Dendritic cell treated with granulocyte-macrophage colony-stimulating factor and Interleukin-4, amounts not matched to agents 40 ng/mL and 50 ng/mL, for 4 days (primary cell): ENCODE measurements around the gene WFS1.

Source experiments
- H3K27ac Mint-ChIP-seq: one replicate; pipeline ENCODE4 v1.8.0; 2022; ENCODE audit warnings: mild to moderate bottlenecking, mixed read lengths
- H3K27me3 Mint-ChIP-seq: one replicate; pipeline ENCODE4 v1.8.0; 2022; ENCODE audit warnings: mild to moderate bottlenecking, mixed read lengths
- H3K36me3 Mint-ChIP-seq: one replicate; pipeline ENCODE4 v1.8.0; 2022; ENCODE audit warnings: low read depth, mixed read lengths
- H3K4me1 Mint-ChIP-seq: one replicate; pipeline ENCODE4 v1.8.0; 2022; ENCODE audit warnings: low read depth, mixed read lengths
- H3K4me3 Mint-ChIP-seq: one replicate; pipeline ENCODE4 v1.8.0; 2022; ENCODE audit warnings: mild to moderate bottlenecking, moderate library complexity, mixed read lengths
- H3K9me3 Mint-ChIP-seq: one replicate; pipeline ENCODE4 v1.8.0; 2022; ENCODE audit warnings: mixed read lengths
- intact Hi-C: fragments of 100-400 bp; cut with micrococcal nuclease; formaldehyde crosslinking; loops from one replicate; pipeline ENCODE4 v1.15.0; 2022

WFS1 gene

GRCh38 chr4:6320663-6321062 lies 51.0 kb downstream of the WFS1 start:
- H3K27me3 Mint-ChIP-seq: peaks cover 34% of the 10 kb centered on the region

GRCh38 chr4:6321361-6321760 lies 51.7 kb downstream of the WFS1 start:
- Mint-ChIP-seq H3K4me3 (no peak overlapping the region), H3K27me3 (peaks cover 40% of the 10 kb centered on the region), H3K9me3 (no peaks in the 10 kb centered on the region), H3K27ac (no peak overlapping the region), H3K4me1 (no peaks in the 10 kb centered on the region), H3K36me3 (no peaks in the 10 kb centered on the region)
- intact Hi-C loops: no loop called here

More at GRCh38 chr4:6320663-6321062, 51.0 kb downstream of the WFS1 start:
- Mint-ChIP-seq H3K9me3 (no peaks in the 10 kb centered on the region), H3K27ac (no peak overlapping the region), H3K4me1 (no peaks in the 10 kb centered on the region), H3K36me3 (no peaks in the 10 kb centered on the region), H3K4me3 (no peak overlapping the region)
- intact Hi-C loops: no loop called here

- Mint-ChIP-seq H3K9me3 (no peaks in the 10 kb centered on the region), H3K4me1 (no peaks in the 10 kb centered on the region), H3K36me3 (no peaks in the 10 kb centered on the region), H3K27me3 (peaks cover 40% of the 10 kb centered on the region), H3K27ac (no peak overlapping the region), H3K4me3 (no peak overlapping the region)
- intact Hi-C loops: no loop called here
These were observed 52.6 kb downstream of the WFS1 start for GRCh38 chr4:6322067-6322760.

- Mint-ChIP-seq H3K4me3 (no peak overlapping the region), H3K9me3 (no peaks in the 10 kb centered on the region), H3K4me1 (no peaks in the 10 kb centered on the region), H3K27ac (no peak overlapping the region), H3K36me3 (no peaks in the 10 kb centered on the region), H3K27me3 (peaks cover 43% of the 10 kb centered on the region)
- intact Hi-C loops: no loop called here
These were observed 53.3 kb downstream of the WFS1 start for GRCh38 chr4:6322761-6323566.

GRCh38 chr4:6324461-6324998 lies 54.9 kb downstream of the WFS1 start:
- intact Hi-C loops: no loop called here
- H3K36me3 Mint-ChIP-seq: no peaks in the 10 kb centered on the region
- no peak overlapping the region for H3K27ac Mint-ChIP-seq
- H3K9me3 Mint-ChIP-seq: no peaks in the 10 kb centered on the region
- H3K4me1 Mint-ChIP-seq: no peaks in the 10 kb centered on the region
- H3K4me3 Mint-ChIP-seq: no peak overlapping the region
- H3K27me3 Mint-ChIP-seq: peaks cover 47% of the 10 kb centered on the region

- no peaks in the 10 kb centered on the region for H3K4me1 Mint-ChIP-seq
- H3K36me3 Mint-ChIP-seq: no peaks in the 10 kb centered on the region
- H3K9me3 Mint-ChIP-seq: no peaks in the 10 kb centered on the region
- H3K4me3 Mint-ChIP-seq: no peak overlapping the region
- H3K27me3 Mint-ChIP-seq: peaks cover 49% of the 10 kb centered on the region
- intact Hi-C loops: no loop called here
- H3K27ac Mint-ChIP-seq: no peak overlapping the region
These were observed 55.5 kb downstream of the WFS1 start for GRCh38 chr4:6324999-6325787.

- Mint-ChIP-seq H3K27ac (no peak overlapping the region), H3K27me3 (peaks cover 49% of the 10 kb centered on the region), H3K9me3 (no peaks in the 10 kb centered on the region), H3K4me1 (no peaks in the 10 kb centered on the region), H3K36me3 (no peaks in the 10 kb centered on the region), H3K4me3 (no peak overlapping the region)
- intact Hi-C loops: no loop called here
These were observed 56.2 kb downstream of the WFS1 start for GRCh38 chr4:6325788-6326290.

- intact Hi-C loops: loop anchor here (1.0 kb wide), 1 partner anchor 76 kb away; no protein-coding TSS in a partner anchor
- Mint-ChIP-seq H3K4me3 (no peak overlapping the region), H3K27me3 (peaks cover 49% of the 10 kb centered on the region), H3K4me1 (no peaks in the 10 kb centered on the region), H3K9me3 (no peaks in the 10 kb centered on the region), H3K36me3 (no peaks in the 10 kb centered on the region), H3K27ac (no peak overlapping the region)
These were observed 56.8 kb downstream of the WFS1 start for GRCh38 chr4:6326312-6327060.

- H3K9me3 Mint-ChIP-seq: no peaks in the 10 kb centered on the region
- H3K4me3 Mint-ChIP-seq: no peak overlapping the region
- H3K27me3 Mint-ChIP-seq: peaks cover 48% of the 10 kb centered on the region
- H3K36me3 Mint-ChIP-seq: no peaks in the 10 kb centered on the region
- H3K27ac Mint-ChIP-seq: no peak overlapping the region
- intact Hi-C loops: loop anchor here (1.0 kb wide), 1 partner anchor 77 kb away; no protein-coding TSS in a partner anchor
- H3K4me1 Mint-ChIP-seq: no peaks in the 10 kb centered on the region
These were observed 57.7 kb downstream of the WFS1 start for GRCh38 chr4:6327220-6327917.

- no peak overlapping the region for H3K4me3 Mint-ChIP-seq
- no peaks in the 10 kb centered on the region for H3K4me1 Mint-ChIP-seq
- H3K27ac Mint-ChIP-seq: no peak overlapping the region
- intact Hi-C loops: no loop called here
- H3K27me3 Mint-ChIP-seq: peaks cover 42% of the 10 kb centered on the region
- H3K9me3 Mint-ChIP-seq: no peaks in the 10 kb centered on the region
- no peaks in the 10 kb centered on the region for H3K36me3 Mint-ChIP-seq
These were observed 58.9 kb downstream of the WFS1 start for GRCh38 chr4:6328526-6328925.

GRCh38 chr4:6329478-6330383 lies 60.1 kb downstream of the WFS1 start:
- Mint-ChIP-seq H3K9me3 (no peaks in the 10 kb centered on the region), H3K27me3 (peaks cover 34% of the 10 kb centered on the region)

GRCh38 chr4:6330384-6330767 lies 60.7 kb downstream of the WFS1 start:
- no peaks in the 10 kb centered on the region for H3K9me3 Mint-ChIP-seq
- no peaks in the 10 kb centered on the region for H3K4me1 Mint-ChIP-seq
- intact Hi-C loops: no loop called here

More at GRCh38 chr4:6329478-6330383, 60.1 kb downstream of the WFS1 start:
- Mint-ChIP-seq H3K4me1 (no peaks in the 10 kb centered on the region), H3K36me3 (no peaks in the 10 kb centered on the region), H3K4me3 (no peak overlapping the region), H3K27ac (no peak overlapping the region)
- intact Hi-C loops: no loop called here

More at GRCh38 chr4:6330384-6330767, 60.7 kb downstream of the WFS1 start:
- no peak overlapping the region for H3K27ac Mint-ChIP-seq
- no peak overlapping the region for H3K4me3 Mint-ChIP-seq
- H3K36me3 Mint-ChIP-seq: no peaks in the 10 kb centered on the region
- H3K27me3 Mint-ChIP-seq: peaks cover 30% of the 10 kb centered on the region
